PFSK-1 (cell line): Measurements from ENCODE around the gene GCLC.

Source experiments
- FOXP2 ChIP-seq: optimal IDR thresholded peaks from 2 replicates; pipeline ENCODE3; 2011; ENCODE audit warnings: borderline replicate concordance, control low read depth, inconsistent platforms; ENCODE audit not compliant: insufficient read depth; ENCODE audit errors: extremely low read length, extremely low read depth
- POLR2AphosphoS5 ChIP-seq: IDR thresholded peaks from 2 replicates; pipeline ENCODE4 v1.6.1; 2012; ENCODE audit warnings: low read depth, mild to moderate bottlenecking, control low read depth, low read length, moderate library complexity
- REST ChIP-seq, 2 experiments: IDR thresholded peaks; 2 replicates each; pipeline versions ENCODE4 v1.6.1 to v1.8.0; 2011 to 2012; ENCODE audit warnings: low read depth in 2 of 2, low read length in 2 of 2, control low read depth in 1 of 2, inconsistent platforms in 1 of 2, mild to moderate bottlenecking in 1 of 2, moderate library complexity in 1 of 2; ENCODE audit not compliant: insufficient read depth in 1 of 2
- SIN3A ChIP-seq: IDR thresholded peaks from 2 replicates; pipeline ENCODE4 v1.6.1; 2012; ENCODE audit warnings: mild to moderate bottlenecking, low read length, moderate library complexity, borderline replicate concordance; ENCODE audit not compliant: insufficient read depth
- TAF1 ChIP-seq: IDR thresholded peaks from 2 replicates; pipeline ENCODE4 v1.6.1; 2012; ENCODE audit warnings: low read length, control low read depth, borderline replicate concordance; ENCODE audit not compliant: insufficient read depth

GCLC gene

GRCh38 chr6:53547166-53547810 is 2.4 kb upstream of the GCLC start:
- TF ChIP-seq SIN3A (no peak), POLR2AphosphoS5 (no peak), REST (IDR thresholded peaks at IDR 0.05; ENCODE audit: insufficient read depth in 1 of 2, low read depth in 2 of 2, low read length in 2 of 2) (no peak), TAF1 (no peak), FOXP2 (no peak)

GRCh38 chr6:53546281-53546680 is 1.4 kb upstream of the GCLC start:
- TF ChIP-seq FOXP2, result no peak
- no peak for TF ChIP-seq POLR2AphosphoS5
- TF ChIP-seq TAF1, result no peak
- TF ChIP-seq REST (IDR thresholded peaks at IDR 0.05; ENCODE audit: insufficient read depth in 1 of 2, low read depth in 2 of 2, low read length in 2 of 2), result no peak
- no peak for TF ChIP-seq SIN3A

- no peak for TF ChIP-seq POLR2AphosphoS5
- no peak for TF ChIP-seq SIN3A
- no peak for TF ChIP-seq TAF1
- no peak for TF ChIP-seq FOXP2
- TF ChIP-seq REST (IDR thresholded peaks at IDR 0.05; ENCODE audit: insufficient read depth in 1 of 2, low read depth in 2 of 2, low read length in 2 of 2), result no peak
Observed at GRCh38 chr6:53544217-53544469, 758 bp downstream of the GCLC start.

- TF ChIP-seq SIN3A, result no peak
- no peak for TF ChIP-seq POLR2AphosphoS5
- no peak for TF ChIP-seq TAF1
- no peak for TF ChIP-seq FOXP2
- no peak for TF ChIP-seq REST (IDR thresholded peaks at IDR 0.05; ENCODE audit: insufficient read depth in 1 of 2, low read depth in 2 of 2, low read length in 2 of 2)
Observed at GRCh38 chr6:53543359-53544216, 1.3 kb downstream of the GCLC start.
